Erythroblast (primary cell): ENCODE data around the gene CALCR.

Experiments
- GATA1 ChIP-seq: IDR thresholded peaks from 2 replicates; pipeline ENCODE4 v1.6.1; 2011; ENCODE audit warnings: low read depth, mild to moderate bottlenecking, control low read depth, low read length, moderate library complexity
- POLR2A ChIP-seq: IDR thresholded peaks from 2 replicates; pipeline ENCODE4 v1.6.1; 2011; ENCODE audit warnings: mild to moderate bottlenecking, low read length

DNA sequence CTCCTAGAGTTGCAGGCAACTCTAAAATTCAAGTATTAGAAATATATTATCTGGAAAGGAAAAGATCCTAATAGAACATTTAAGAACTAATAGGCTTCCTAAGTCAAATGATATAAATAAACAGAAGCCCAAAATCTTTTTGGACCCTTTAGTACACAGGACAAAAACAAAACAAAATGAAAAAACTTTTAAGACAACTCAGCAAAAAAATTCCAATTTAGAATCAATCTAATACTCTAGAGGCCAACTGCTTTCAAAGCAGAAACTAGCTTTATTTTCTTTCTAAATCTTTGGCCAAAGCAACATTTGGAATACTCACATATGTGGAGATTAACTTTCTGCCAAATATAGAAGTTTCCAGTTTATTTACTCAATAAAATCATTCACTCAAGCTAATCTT, 65.2 kb downstream of the CALCR start:
- TF ChIP-seq POLR2A, result no peak
- TF ChIP-seq GATA1, result no peak
